ENCODE results near the gene SATB2.

DNA sequence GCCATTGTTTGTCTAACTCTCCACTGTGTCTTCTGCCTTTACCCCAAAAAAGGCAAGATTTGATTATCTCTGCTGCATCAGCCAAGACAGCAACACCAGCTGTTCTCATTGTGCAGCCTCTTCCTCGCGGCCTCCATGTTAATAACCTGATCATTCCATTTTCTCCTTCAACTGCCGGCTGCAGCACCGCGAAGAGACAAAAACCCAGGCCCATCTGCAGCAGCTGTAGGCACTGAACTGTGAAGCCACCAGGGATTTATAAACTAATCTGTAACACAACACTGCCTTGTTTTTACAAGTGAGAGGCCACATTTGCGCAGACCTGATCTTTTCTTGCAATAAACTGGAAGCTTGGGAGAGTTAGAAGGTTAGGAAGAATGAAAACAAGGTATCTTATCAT, 147.8 kb downstream of the SATB2 start:
- TF ChIP-seq, protein P1, sequence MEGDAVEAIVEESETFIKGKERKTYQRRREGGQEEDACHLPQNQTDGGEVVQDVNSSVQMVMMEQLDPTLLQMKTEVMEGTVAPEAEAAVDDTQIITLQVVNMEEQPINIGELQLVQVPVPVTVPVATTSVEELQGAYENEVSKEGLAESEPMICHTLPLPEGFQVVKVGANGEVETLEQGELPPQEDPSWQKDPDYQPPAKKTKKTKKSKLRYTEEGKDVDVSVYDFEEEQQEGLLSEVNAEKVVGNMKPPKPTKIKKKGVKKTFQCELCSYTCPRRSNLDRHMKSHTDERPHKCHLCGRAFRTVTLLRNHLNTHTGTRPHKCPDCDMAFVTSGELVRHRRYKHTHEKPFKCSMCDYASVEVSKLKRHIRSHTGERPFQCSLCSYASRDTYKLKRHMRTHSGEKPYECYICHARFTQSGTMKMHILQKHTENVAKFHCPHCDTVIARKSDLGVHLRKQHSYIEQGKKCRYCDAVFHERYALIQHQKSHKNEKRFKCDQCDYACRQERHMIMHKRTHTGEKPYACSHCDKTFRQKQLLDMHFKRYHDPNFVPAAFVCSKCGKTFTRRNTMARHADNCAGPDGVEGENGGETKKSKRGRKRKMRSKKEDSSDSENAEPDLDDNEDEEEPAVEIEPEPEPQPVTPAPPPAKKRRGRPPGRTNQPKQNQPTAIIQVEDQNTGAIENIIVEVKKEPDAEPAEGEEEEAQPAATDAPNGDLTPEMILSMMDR (conservative IDR thresholded peaks at IDR 0.05) = no peak
- TF ChIP-seq ZFX (IDR thresholded peaks at IDR 0.05) = no peak

Measured in C4-2B (cell line).